C1 segment of cervical spinal cord (tissue), 14 donors: ENCODE data around the gene HCK.

Experiments used
- DNase-seq, 14 donors: peaks; one replicate each; lab custom pipeline; 2025; lab: John Stamatoyannopoulos, UW

The HCK gene

GRCh38 chr20:32127347-32127746, 75.3 kb downstream of the HCK start:
- no peak for DNase-seq

- no peak for DNase-seq
Observed at GRCh38 chr20:32128167-32128566, 76.1 kb downstream of the HCK start.

GRCh38 chr20:32129863-32130262, 77.8 kb downstream of the HCK start:
- DNase-seq = no peak

- no peak for DNase-seq
Observed at GRCh38 chr20:32130352-32130751, 78.3 kb downstream of the HCK start.

GRCh38 chr20:32130965-32131364, 78.9 kb downstream of the HCK start:
- DNase-seq = no peak

- DNase-seq = no peak
Observed at GRCh38 chr20:32132911-32133549, 81.0 kb downstream of the HCK start.

- no peak for DNase-seq
Observed at GRCh38 chr20:32134026-32134425, 82.0 kb downstream of the HCK start.

- no peak for DNase-seq
Observed at GRCh38 chr20:32135983-32136515, 84.0 kb downstream of the HCK start.

- DNase-seq = no peak
Observed at GRCh38 chr20:32138921-32139320, 86.9 kb downstream of the HCK start.

- DNase-seq = no peak
Observed at GRCh38 chr20:32139947-32140346, 87.9 kb downstream of the HCK start.

- DNase-seq = no peak
Observed at GRCh38 chr20:32140603-32141002, 88.6 kb downstream of the HCK start.

GRCh38 chr20:32141465-32141980, 89.5 kb downstream of the HCK start:
- DNase-seq = no peak

GRCh38 chr20:32142088-32142487, 90.0 kb downstream of the HCK start:
- no peak for DNase-seq

- no peak for DNase-seq
Observed at GRCh38 chr20:32142991-32143390, 90.9 kb downstream of the HCK start.

- DNase-seq = no peak
Observed at GRCh38 chr20:32144898-32145662, 93.0 kb downstream of the HCK start.

- no peak for DNase-seq
Observed at GRCh38 chr20:32149566-32150170, 97.6 kb downstream of the HCK start.

GRCh38 chr20:32150291-32150848, 98.3 kb downstream of the HCK start:
- no peak for DNase-seq
